Neural progenitor cell (in vitro differentiated cells): ENCODE measurements around the gene HES5. TPM values are rescaled to one million over a fixed set of nuclear protein-coding genes. Genes with fewer than 3 reads are reported as not detected.
A peak's percentile ranks its signal among the peaks of the same experiment; 100 is the strongest.

Experiments
- DNase-seq: peaks from one replicate; pipeline ENCODE4 v3.0.0-alpha.2; 2016; ENCODE audit warnings: low spot score
- H2AFZ ChIP-seq: fragments of 200-600 bp; sonication (generic); replicated peaks from 2 replicates; pipeline ENCODE4 v1.6.1; 2016; ENCODE audit warnings: antibody characterized with exemption
- H3F3A ChIP-seq: fragments of 200-600 bp; sonication (generic); 2 replicates; pipeline ENCODE4 v1.6.1; 2016; ENCODE audit warnings: antibody characterized with exemption, low read depth
- H3K27ac ChIP-seq: fragments of 200-600 bp; sonication (generic); 2 replicates; pipeline ENCODE4 v1.5.1; 2016; ENCODE audit warnings: mild to moderate bottlenecking
- H3K27me3 ChIP-seq: fragments of 200-600 bp; sonication (generic); 2 replicates; pipeline ENCODE4 v1.6.1; 2016; ENCODE audit warnings: mild to moderate bottlenecking, moderate library complexity
- H3K36me3 ChIP-seq: fragments of 200-600 bp; sonication (generic); 2 replicates; pipeline ENCODE4 v1.5.1; 2016
- H3K4me1 ChIP-seq: fragments of 200-600 bp; sonication (generic); 2 replicates; pipeline ENCODE4 v1.6.1; 2016; ENCODE audit warnings: mixed run types
- H3K4me2 ChIP-seq: fragments of 200-600 bp; sonication (generic); 2 replicates; pipeline ENCODE4 v1.6.1; 2016
- H3K4me3 ChIP-seq: fragments of 200-600 bp; sonication (generic); 2 replicates; pipeline ENCODE4 v1.5.1; 2016
- H3K79me2 ChIP-seq: fragments of 200-600 bp; sonication (generic); 2 replicates; pipeline ENCODE4 v1.6.1; 2016; ENCODE audit warnings: low read depth
- H3K9ac ChIP-seq: fragments of 200-600 bp; sonication (generic); 2 replicates; pipeline ENCODE4 v1.6.1; 2016
- H3K9me3 ChIP-seq: fragments of 200-600 bp; sonication (generic); 2 replicates; pipeline ENCODE4 v1.5.1; 2016; ENCODE audit warnings: low read depth
- H4K20me1 ChIP-seq: fragments of 200-600 bp; sonication (generic); 2 replicates; pipeline ENCODE4 v1.6.1; 2016; ENCODE audit warnings: low read depth
- H3K27ac Mint-ChIP-seq: 3 replicates; pipeline ENCODE4 v1.8.0; 2021; ENCODE audit warnings: mixed read lengths
- H3K27me3 Mint-ChIP-seq: 2 replicates; pipeline ENCODE4 v1.8.0; 2022; ENCODE audit warnings: low read depth, mild to moderate bottlenecking, inconsistent platforms, moderate library complexity, mixed read lengths; ENCODE audit not compliant: insufficient read depth
- H3K36me3 Mint-ChIP-seq: 3 replicates; pipeline ENCODE4 v1.8.0; 2021; ENCODE audit warnings: mixed read lengths
- H3K4me1 Mint-ChIP-seq: 3 replicates; pipeline ENCODE4 v1.8.0; 2021; ENCODE audit warnings: mixed read lengths
- H3K4me3 Mint-ChIP-seq: 3 replicates; pipeline ENCODE4 v1.8.0; 2021; ENCODE audit warnings: mild to moderate bottlenecking, moderate library complexity, mixed read lengths
- H3K9me3 Mint-ChIP-seq: 3 replicates; pipeline ENCODE4 v1.8.0; 2020; ENCODE audit warnings: mixed read lengths
- EZH2 ChIP-seq: fragments of 200-600 bp; sonication (generic); IDR thresholded peaks from 2 replicates; pipeline ENCODE4 v1.6.1; 2017; ENCODE audit warnings: antibody characterized with exemption, mild to moderate bottlenecking, moderate library complexity
- EZH2phosphoT487 ChIP-seq: fragments of 200-600 bp; sonication (generic); IDR thresholded peaks from 2 replicates; pipeline ENCODE4 v1.6.1; 2017; ENCODE audit warnings: antibody characterized with exemption
- total RNA-seq: library from RNA; depleted of rRNA; stranded (reverse); fragments of >200 nt; gene quantifications from 2 replicates; pipeline ENCODE4 v1.2.3, GENCODE V29; 2015; ENCODE audit warnings: low replicate concordance
- TF ChIP-seq, protein P1 (sequence below): fragments of 200-600 bp; sonication (generic); IDR thresholded peaks from 2 replicates; pipeline ENCODE4 v1.5.1; 2017; ENCODE audit warnings: antibody characterized with exemption, mild to moderate bottlenecking

Gene HES5
- total RNA-seq, 1 donor from 2014 or later = 6.4 TPM

- H3K27ac ChIP-seq = no peak overlapping the region
- H3K4me1 Mint-ChIP-seq = peaks cover 54% of the 10 kb centered on the region
- peaks cover 24% of the 10 kb centered on the region for H3K27me3 Mint-ChIP-seq
- TF ChIP-seq, protein P1, sequence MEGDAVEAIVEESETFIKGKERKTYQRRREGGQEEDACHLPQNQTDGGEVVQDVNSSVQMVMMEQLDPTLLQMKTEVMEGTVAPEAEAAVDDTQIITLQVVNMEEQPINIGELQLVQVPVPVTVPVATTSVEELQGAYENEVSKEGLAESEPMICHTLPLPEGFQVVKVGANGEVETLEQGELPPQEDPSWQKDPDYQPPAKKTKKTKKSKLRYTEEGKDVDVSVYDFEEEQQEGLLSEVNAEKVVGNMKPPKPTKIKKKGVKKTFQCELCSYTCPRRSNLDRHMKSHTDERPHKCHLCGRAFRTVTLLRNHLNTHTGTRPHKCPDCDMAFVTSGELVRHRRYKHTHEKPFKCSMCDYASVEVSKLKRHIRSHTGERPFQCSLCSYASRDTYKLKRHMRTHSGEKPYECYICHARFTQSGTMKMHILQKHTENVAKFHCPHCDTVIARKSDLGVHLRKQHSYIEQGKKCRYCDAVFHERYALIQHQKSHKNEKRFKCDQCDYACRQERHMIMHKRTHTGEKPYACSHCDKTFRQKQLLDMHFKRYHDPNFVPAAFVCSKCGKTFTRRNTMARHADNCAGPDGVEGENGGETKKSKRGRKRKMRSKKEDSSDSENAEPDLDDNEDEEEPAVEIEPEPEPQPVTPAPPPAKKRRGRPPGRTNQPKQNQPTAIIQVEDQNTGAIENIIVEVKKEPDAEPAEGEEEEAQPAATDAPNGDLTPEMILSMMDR = no peak
- TF ChIP-seq EZH2phosphoT487 (no peak), EZH2 (no peak)
- H3K4me3 Mint-ChIP-seq = no peak overlapping the region
- H3K9me3 ChIP-seq = no peaks in the 10 kb centered on the region
- H3K36me3 ChIP-seq = no peaks in the 10 kb centered on the region
- H3K27me3 ChIP-seq = peaks cover 73% of the 10 kb centered on the region
- H3K4me2 ChIP-seq = no peak overlapping the region
- no peak overlapping the region for H3K4me3 ChIP-seq
- no peaks in the 10 kb centered on the region for H3K9me3 Mint-ChIP-seq
- H3F3A ChIP-seq = peaks cover 39% of the 10 kb centered on the region
- H2AFZ ChIP-seq = no peak overlapping the region
- peaks cover 52% of the 10 kb centered on the region for H3K4me1 ChIP-seq
- H4K20me1 ChIP-seq = no peaks in the 10 kb centered on the region
- H3K27ac Mint-ChIP-seq = no peak overlapping the region
- H3K9ac ChIP-seq = no peak overlapping the region
- H3K79me2 ChIP-seq = no peaks in the 10 kb centered on the region
- no peaks in the 10 kb centered on the region for H3K36me3 Mint-ChIP-seq
- no peak for DNase-seq
Observed at GRCh38 chr1:2538376-2538775, 8.3 kb upstream of the HES5 start.

GRCh38 chr1:2537784-2538115 is 7.7 kb upstream of the HES5 start:
- no peaks in the 10 kb centered on the region for H3K36me3 Mint-ChIP-seq
- H3K27ac Mint-ChIP-seq = no peak overlapping the region
- Histone ChIP-seq H3K4me2 (no peak overlapping the region), H3K36me3 (no peaks in the 10 kb centered on the region), H3K9ac (no peak overlapping the region), H3F3A (peaks cover 33% of the 10 kb centered on the region), H3K79me2 (no peaks in the 10 kb centered on the region), H3K27ac (no peak overlapping the region), H2AFZ (no peak overlapping the region), H3K4me1 (peaks cover 52% of the 10 kb centered on the region), H3K27me3 (peaks cover 79% of the 10 kb centered on the region), H3K9me3 (no peaks in the 10 kb centered on the region), H3K4me3 (no peak overlapping the region), H4K20me1 (no peaks in the 10 kb centered on the region)
- H3K9me3 Mint-ChIP-seq = no peaks in the 10 kb centered on the region
- peaks cover 55% of the 10 kb centered on the region for H3K4me1 Mint-ChIP-seq
- no peak for TF ChIP-seq EZH2
- TF ChIP-seq EZH2phosphoT487 = no peak
- TF ChIP-seq, protein P1 = no peak
- DNase-seq = no peak
- H3K4me3 Mint-ChIP-seq = no peak overlapping the region
- peaks cover 26% of the 10 kb centered on the region for H3K27me3 Mint-ChIP-seq

- DNase-seq = no peak
- peak overlapping the region; percentile 18 for H3K27ac Mint-ChIP-seq
- Histone ChIP-seq H4K20me1 (no peaks in the 10 kb centered on the region), H2AFZ (no peak overlapping the region), H3K36me3 (no peaks in the 10 kb centered on the region), H3K4me3 (no peak overlapping the region), H3F3A (peaks cover 20% of the 10 kb centered on the region), H3K4me2 (peak overlapping the region; percentile 21), H3K27me3 (peaks cover 97% of the 10 kb centered on the region), H3K9me3 (no peaks in the 10 kb centered on the region), H3K9ac (no peak overlapping the region), H3K4me1 (peaks cover 52% of the 10 kb centered on the region), H3K79me2 (no peaks in the 10 kb centered on the region), H3K27ac (no peak overlapping the region)
- H3K4me3 Mint-ChIP-seq = peak overlapping the region; percentile 2
- H3K36me3 Mint-ChIP-seq = no peaks in the 10 kb centered on the region
- no peaks in the 10 kb centered on the region for H3K9me3 Mint-ChIP-seq
- H3K27me3 Mint-ChIP-seq = peaks cover 32% of the 10 kb centered on the region
- peaks cover 54% of the 10 kb centered on the region for H3K4me1 Mint-ChIP-seq
- TF ChIP-seq EZH2 (no peak), EZH2phosphoT487 (no peak)
- TF ChIP-seq, protein P1 = no peak
Observed at GRCh38 chr1:2535981-2536380, 5.9 kb upstream of the HES5 start.
